Neutrophil (primary cell): ENCODE measurements around the gene LAMA3.

Experiments used
- H3K27ac ChIP-seq: fragments of 200-600 bp; sonication (generic); 2 replicates; pipeline ENCODE4 v1.5.1; 2016; ENCODE audit warnings: mild to moderate bottlenecking, moderate library complexity
- H3K27me3 ChIP-seq: fragments of 200-600 bp; sonication (generic); 2 replicates; pipeline ENCODE4 v1.6.0; 2016; ENCODE audit warnings: mild to moderate bottlenecking
- H3K36me3 ChIP-seq: fragments of 200-600 bp; sonication (generic); 2 replicates; pipeline ENCODE4 v1.5.1; 2017
- H3K4me1 ChIP-seq, 2 experiments: fragments of 200-600 bp in 1 of 2; sonication (generic) in 1 of 2; 1 replicate in 1 of 2; 2 replicates in 1 of 2; pipeline versions ENCODE4 v1.5.1 to v1.6.1; 2013 to 2016; ENCODE audit warnings: low read depth in 1 of 2, low read length in 1 of 2, mild to moderate bottlenecking in 1 of 2, moderate library complexity in 1 of 2; ENCODE audit not compliant: control insufficient read depth in 1 of 2, insufficient read depth in 1 of 2
- H3K4me3 ChIP-seq, 2 experiments: fragments of 200-600 bp in 1 of 2; sonication (generic) in 1 of 2; 1 replicate in 1 of 2; 2 replicates in 1 of 2; pipeline ENCODE4 v1.5.1; 2013 to 2016; ENCODE audit warnings: low read depth in 1 of 2, low read length in 1 of 2, mild to moderate bottlenecking in 1 of 2, moderate library complexity in 1 of 2
- H3K9me3 ChIP-seq: fragments of 200-600 bp; sonication (generic); 2 replicates; pipeline ENCODE4 v1.5.1; 2016
- TF ChIP-seq, protein P1 (sequence below): fragments of 200-600 bp; sonication (generic); IDR thresholded peaks from 2 replicates; pipeline ENCODE4 v1.5.1; 2016; ENCODE audit warnings: antibody characterized with exemption

The LAMA3 gene

GRCh38 chr18:23953984-23954383 is 264.7 kb downstream of the LAMA3 start:
- H3K4me3 ChIP-seq: no peak overlapping the region
- TF ChIP-seq, protein P1, sequence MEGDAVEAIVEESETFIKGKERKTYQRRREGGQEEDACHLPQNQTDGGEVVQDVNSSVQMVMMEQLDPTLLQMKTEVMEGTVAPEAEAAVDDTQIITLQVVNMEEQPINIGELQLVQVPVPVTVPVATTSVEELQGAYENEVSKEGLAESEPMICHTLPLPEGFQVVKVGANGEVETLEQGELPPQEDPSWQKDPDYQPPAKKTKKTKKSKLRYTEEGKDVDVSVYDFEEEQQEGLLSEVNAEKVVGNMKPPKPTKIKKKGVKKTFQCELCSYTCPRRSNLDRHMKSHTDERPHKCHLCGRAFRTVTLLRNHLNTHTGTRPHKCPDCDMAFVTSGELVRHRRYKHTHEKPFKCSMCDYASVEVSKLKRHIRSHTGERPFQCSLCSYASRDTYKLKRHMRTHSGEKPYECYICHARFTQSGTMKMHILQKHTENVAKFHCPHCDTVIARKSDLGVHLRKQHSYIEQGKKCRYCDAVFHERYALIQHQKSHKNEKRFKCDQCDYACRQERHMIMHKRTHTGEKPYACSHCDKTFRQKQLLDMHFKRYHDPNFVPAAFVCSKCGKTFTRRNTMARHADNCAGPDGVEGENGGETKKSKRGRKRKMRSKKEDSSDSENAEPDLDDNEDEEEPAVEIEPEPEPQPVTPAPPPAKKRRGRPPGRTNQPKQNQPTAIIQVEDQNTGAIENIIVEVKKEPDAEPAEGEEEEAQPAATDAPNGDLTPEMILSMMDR: no peak
- H3K4me1 ChIP-seq: no peaks in the 10 kb centered on the region
- no peaks in the 10 kb centered on the region for H3K9me3 ChIP-seq
- no peak overlapping the region for H3K27ac ChIP-seq
- no peaks in the 10 kb centered on the region for H3K36me3 ChIP-seq
- no peaks in the 10 kb centered on the region for H3K27me3 ChIP-seq

DNA sequence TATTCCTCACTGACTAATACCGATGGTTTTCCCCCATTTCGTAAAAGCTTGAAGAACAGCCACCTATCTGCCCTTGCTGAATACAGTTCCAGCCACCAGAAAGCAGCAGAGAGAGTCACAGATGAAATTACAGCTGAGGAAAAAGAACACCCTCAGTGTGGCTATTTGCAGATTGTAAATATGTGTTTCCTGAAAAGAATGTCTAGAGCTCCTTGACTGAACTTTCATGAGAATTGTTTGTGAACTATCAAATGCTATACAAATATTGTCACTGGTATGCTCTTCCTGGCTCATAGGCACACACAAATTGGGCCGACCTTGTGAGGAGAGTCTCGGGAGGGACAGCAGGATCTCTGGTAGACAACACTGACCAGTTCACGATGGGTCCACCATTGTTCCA is 267.2 kb downstream of the LAMA3 start:
- Histone ChIP-seq H3K9me3 (no peaks in the 10 kb centered on the region), H3K4me1 (no peaks in the 10 kb centered on the region), H3K27me3 (no peaks in the 10 kb centered on the region), H3K4me3 (no peak overlapping the region), H3K36me3 (no peaks in the 10 kb centered on the region), H3K27ac (no peak overlapping the region)
- TF ChIP-seq, protein P1: no peak

- TF ChIP-seq, protein P1: no peak
- Histone ChIP-seq H3K9me3 (no peaks in the 10 kb centered on the region), H3K27ac (no peak overlapping the region), H3K36me3 (no peaks in the 10 kb centered on the region), H3K4me1 (no peaks in the 10 kb centered on the region), H3K27me3 (no peaks in the 10 kb centered on the region), H3K4me3 (no peak overlapping the region)
Observed at GRCh38 chr18:23958036-23958435, 268.8 kb downstream of the LAMA3 start.

GRCh38 chr18:23963443-23964165 is 274.4 kb downstream of the LAMA3 start:
- TF ChIP-seq, protein P1: no peak
- Histone ChIP-seq H3K27me3 (no peaks in the 10 kb centered on the region), H3K4me3 (no peak overlapping the region), H3K36me3 (no peaks in the 10 kb centered on the region), H3K27ac (no peak overlapping the region), H3K4me1 (no peaks in the 10 kb centered on the region), H3K9me3 (no peaks in the 10 kb centered on the region)

DNA sequence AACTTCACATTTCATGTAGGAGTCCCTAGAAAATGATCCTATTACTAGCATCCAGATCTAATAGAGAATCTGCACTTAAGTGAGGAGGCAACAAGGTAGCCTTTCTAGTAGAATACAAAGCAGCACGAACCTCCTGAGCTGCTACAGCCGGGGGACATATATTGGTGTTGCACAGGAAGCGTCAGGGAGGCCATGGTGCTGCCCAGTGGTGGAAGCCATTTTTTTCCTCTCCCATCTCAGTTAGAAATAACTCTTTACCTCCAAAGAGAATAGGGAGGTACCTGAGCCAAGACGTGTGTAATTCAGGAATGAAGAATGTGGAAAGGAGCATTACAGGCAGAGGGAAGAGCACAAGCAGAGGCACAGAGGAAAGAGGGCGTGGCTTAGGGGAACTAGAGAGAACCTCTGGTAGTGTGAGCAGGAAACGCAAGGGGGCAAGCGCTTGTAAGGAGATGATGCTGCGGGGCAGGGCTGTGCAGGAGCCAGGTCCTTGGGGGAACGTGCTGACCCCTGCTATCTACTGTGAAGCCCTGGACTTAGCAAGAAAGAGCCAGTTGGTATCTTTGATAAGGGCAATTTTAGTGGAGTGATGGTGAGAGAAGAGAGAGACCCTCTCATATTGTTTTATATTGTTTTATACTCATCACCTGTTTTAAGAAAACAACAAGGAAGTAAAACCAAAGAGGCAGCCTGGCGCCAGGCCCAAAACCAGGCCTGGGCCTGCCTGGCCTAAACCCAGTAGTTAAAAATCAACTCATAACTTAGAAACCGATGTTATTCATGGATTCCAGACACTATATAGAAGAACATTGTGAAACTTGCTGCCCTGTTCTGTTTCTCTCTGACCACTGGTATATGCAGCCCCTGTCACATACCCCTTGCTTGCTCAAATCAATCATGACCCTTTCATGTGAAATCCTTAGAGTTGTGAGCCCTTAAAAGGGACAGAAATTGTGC is 275.3 kb downstream of the LAMA3 start:
- Histone ChIP-seq H3K36me3 (no peaks in the 10 kb centered on the region), H3K9me3 (no peaks in the 10 kb centered on the region), H3K4me3 (no peak overlapping the region), H3K27ac (no peak overlapping the region), H3K4me1 (no peaks in the 10 kb centered on the region), H3K27me3 (no peaks in the 10 kb centered on the region)
- TF ChIP-seq, protein P1: no peak
